ENCODE measurements around the gene TRIML2. TPM values are rescaled to one million over a fixed set of nuclear protein-coding genes. Genes with fewer than 3 reads are reported as not detected.

Gene TRIML2
- total RNA-seq, 6 experiments from 2014 or later: not detected

DNA sequence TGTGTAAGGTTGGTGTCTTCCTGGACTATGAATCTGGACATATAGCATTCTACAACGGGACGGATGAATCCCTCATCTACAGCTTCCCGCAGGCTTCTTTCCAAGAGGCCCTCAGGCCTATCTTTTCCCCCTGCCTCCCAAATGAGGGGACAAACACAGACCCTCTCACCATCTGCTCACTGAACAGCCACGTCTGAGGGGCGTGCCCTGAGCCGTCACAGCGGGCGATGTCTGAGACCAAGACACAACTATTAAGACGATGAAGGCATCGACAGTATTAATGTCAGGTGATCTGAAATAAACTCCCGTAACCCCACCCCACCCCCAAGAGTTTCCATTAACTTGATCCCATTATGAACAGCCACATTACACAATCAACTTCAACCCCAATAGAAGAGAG lies 37.8 kb upstream of the TRIML2 start:
- intact Hi-C loops (cut with DNase I): no loop called here

DNA sequence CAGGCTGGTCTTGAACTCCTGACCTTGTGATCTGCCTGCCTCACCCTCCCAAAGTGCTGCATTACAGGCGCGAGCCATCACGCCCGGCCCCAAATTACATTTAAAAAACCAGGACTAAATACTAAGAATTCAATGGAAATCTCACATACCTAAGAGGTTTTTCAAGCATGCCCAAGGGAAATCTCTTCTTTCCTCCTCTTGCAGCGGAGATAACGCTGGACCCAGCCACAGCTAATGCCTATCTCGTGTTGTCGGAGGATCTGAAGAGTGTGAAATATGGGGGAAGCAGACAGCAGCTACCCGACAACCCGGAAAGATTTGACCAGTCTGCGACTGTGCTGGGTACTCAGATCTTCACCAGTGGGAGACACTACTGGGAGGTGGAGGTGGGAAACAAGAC lies 37.2 kb upstream of the TRIML2 start:
- Histone ChIP-seq H3K4me3 (no peak overlapping the region), H3K27me3 (no peaks in the 10 kb centered on the region), H3K27ac (no peak overlapping the region), H3K9me3 (no peaks in the 10 kb centered on the region), H3K36me3 (no peaks in the 10 kb centered on the region), H3K4me1 (no peaks in the 10 kb centered on the region)
- ATAC-seq (no peak), DNase-seq (no peak)
- WGBS (ENCODE audit: insufficient coverage, low coverage, low lambda C conversion rate, missing lambda C conversion rate): 81% methylated on average over 11 of the region's 11 CpGs
- intact Hi-C loops (cut with DNase I): no loop called here
- TF ChIP-seq, protein P1, sequence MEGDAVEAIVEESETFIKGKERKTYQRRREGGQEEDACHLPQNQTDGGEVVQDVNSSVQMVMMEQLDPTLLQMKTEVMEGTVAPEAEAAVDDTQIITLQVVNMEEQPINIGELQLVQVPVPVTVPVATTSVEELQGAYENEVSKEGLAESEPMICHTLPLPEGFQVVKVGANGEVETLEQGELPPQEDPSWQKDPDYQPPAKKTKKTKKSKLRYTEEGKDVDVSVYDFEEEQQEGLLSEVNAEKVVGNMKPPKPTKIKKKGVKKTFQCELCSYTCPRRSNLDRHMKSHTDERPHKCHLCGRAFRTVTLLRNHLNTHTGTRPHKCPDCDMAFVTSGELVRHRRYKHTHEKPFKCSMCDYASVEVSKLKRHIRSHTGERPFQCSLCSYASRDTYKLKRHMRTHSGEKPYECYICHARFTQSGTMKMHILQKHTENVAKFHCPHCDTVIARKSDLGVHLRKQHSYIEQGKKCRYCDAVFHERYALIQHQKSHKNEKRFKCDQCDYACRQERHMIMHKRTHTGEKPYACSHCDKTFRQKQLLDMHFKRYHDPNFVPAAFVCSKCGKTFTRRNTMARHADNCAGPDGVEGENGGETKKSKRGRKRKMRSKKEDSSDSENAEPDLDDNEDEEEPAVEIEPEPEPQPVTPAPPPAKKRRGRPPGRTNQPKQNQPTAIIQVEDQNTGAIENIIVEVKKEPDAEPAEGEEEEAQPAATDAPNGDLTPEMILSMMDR (IDR thresholded peaks at IDR 0.05): no peak
- no peak for TF ChIP-seq POLR2A (IDR thresholded peaks at IDR 0.05)

More for the DNA sequence above, 37.8 kb upstream of the TRIML2 start:
- 55% methylated on average over 3 of the region's 11 CpGs for WGBS (ENCODE audit: insufficient coverage, low coverage, low lambda C conversion rate, missing lambda C conversion rate)
- DNase-seq (no peak), ATAC-seq (no peak)
- TF ChIP-seq POLR2A (IDR thresholded peaks at IDR 0.05): no peak
- TF ChIP-seq, protein P1 (IDR thresholded peaks at IDR 0.05): no peak
- H3K4me3 ChIP-seq: no peak overlapping the region
- H3K4me1 ChIP-seq: no peaks in the 10 kb centered on the region
- no peaks in the 10 kb centered on the region for H3K36me3 ChIP-seq
- H3K27ac ChIP-seq: no peak overlapping the region
- H3K9me3 ChIP-seq: no peaks in the 10 kb centered on the region
- no peaks in the 10 kb centered on the region for H3K27me3 ChIP-seq

DNA sequence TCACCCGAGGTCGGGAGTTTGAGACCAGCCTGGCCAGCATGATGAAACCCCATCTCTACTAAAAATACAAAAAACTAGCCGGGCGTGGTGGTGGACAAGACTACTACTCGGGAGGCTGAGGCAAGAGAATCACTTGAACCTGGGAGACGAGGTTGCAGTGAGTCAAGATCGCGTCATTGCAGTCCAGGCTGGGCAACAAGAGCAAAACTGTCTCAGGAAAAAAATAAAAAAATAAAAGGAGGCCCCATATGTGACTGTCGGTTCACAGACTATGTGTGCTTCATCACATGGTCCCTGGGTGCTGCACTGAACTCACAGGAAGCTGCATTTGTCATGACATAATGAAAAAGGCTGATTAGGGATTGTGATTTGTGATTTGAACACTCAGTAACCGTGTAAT lies 36.2 kb upstream of the TRIML2 start:
- no peaks in the 10 kb centered on the region for H3K36me3 ChIP-seq
- ATAC-seq (peak in 1 of 4 donors; percentile 37), DNase-seq (no peak)
- no peak overlapping the region for H3K4me3 ChIP-seq
- TF ChIP-seq POLR2A (IDR thresholded peaks at IDR 0.05): no peak
- TF ChIP-seq, protein P1 (IDR thresholded peaks at IDR 0.05): no peak
- intact Hi-C loops (cut with DNase I): no loop called here
- 62% methylated on average over 10 of the region's 10 CpGs for WGBS (ENCODE audit: insufficient coverage, low coverage, low lambda C conversion rate, missing lambda C conversion rate)
- no peaks in the 10 kb centered on the region for H3K27me3 ChIP-seq
- no peak overlapping the region for H3K27ac ChIP-seq
- no peaks in the 10 kb centered on the region for H3K9me3 ChIP-seq
- H3K4me1 ChIP-seq: no peaks in the 10 kb centered on the region

DNA sequence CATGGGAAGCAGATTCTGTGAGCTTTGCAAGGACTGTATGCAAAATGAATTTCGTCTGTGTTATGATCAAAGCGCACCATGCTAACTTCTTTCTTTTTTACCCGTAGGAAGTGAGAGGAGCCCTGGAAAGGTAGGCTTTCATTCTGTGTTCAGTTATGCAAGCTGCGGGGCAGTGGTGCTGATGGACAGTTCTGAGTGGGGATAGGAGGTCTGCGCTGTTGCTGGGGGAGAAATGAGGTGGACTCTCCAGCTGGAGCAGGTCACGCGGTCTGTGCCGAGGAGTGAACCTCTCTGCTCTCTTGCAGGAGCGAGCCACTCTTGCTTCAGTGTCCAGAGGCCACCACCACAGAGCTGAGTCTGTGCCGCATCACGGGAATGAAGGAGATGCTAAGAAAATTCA lies 34.3 kb upstream of the TRIML2 start:
- H3K36me3 ChIP-seq: no peaks in the 10 kb centered on the region
- no peaks in the 10 kb centered on the region for H3K4me1 ChIP-seq
- no peak overlapping the region for H3K27ac ChIP-seq
- no peaks in the 10 kb centered on the region for H3K9me3 ChIP-seq
- ATAC-seq (no peak), DNase-seq (no peak)
- 59% methylated on average over 8 of the region's 11 CpGs for WGBS (ENCODE audit: insufficient coverage, low coverage, low lambda C conversion rate, missing lambda C conversion rate)
- intact Hi-C loops (cut with DNase I): no loop called here
- H3K4me3 ChIP-seq: no peak overlapping the region
- TF ChIP-seq, protein P1 (IDR thresholded peaks at IDR 0.05): no peak
- no peak for TF ChIP-seq POLR2A (IDR thresholded peaks at IDR 0.05)
- no peaks in the 10 kb centered on the region for H3K27me3 ChIP-seq

DNA sequence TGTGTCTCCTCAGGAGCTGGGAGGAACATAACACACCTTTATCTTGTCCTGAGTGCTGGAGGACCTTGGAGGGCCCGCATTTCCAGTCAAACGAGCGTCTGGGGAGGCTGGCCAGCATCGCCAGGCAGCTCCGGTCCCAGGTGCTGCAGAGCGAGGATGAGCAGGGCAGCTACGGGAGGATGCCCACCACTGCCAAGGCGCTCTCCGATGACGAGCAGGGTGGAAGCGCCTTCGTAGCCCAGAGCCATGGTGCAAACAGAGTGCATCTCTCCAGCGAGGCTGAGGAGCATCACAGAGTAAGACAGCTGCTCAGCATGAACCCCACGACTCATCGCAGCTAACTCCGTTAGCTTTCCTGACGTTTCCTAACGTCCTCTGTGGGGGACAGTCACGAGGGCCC lies 30.3 kb upstream of the TRIML2 start:
- intact Hi-C loops (cut with DNase I): no loop called here
- TF ChIP-seq, protein P1 (IDR thresholded peaks at IDR 0.05): no peak
- no peak for TF ChIP-seq POLR2A (IDR thresholded peaks at IDR 0.05)
- no peaks in the 10 kb centered on the region for H3K9me3 ChIP-seq
- no peaks in the 10 kb centered on the region for H3K27me3 ChIP-seq
- ATAC-seq (no peak), DNase-seq (no peak)
- H3K4me1 ChIP-seq: no peaks in the 10 kb centered on the region
- WGBS (ENCODE audit: insufficient coverage, low coverage, low lambda C conversion rate, missing lambda C conversion rate): 69% methylated on average over 6 of the region's 19 CpGs
- H3K27ac ChIP-seq: no peak overlapping the region
- no peaks in the 10 kb centered on the region for H3K36me3 ChIP-seq
- H3K4me3 ChIP-seq: no peak overlapping the region

Data from right lobe of liver (tissue), 6 donors.